ENCODE results near the gene ZMYND19. TPM values are rescaled to one million over a fixed set of nuclear protein-coding genes. Genes with fewer than 3 reads are reported as not detected.

Gene ZMYND19
- total RNA-seq, 1 experiment from 2014 or later: 79.2 TPM

DNA sequence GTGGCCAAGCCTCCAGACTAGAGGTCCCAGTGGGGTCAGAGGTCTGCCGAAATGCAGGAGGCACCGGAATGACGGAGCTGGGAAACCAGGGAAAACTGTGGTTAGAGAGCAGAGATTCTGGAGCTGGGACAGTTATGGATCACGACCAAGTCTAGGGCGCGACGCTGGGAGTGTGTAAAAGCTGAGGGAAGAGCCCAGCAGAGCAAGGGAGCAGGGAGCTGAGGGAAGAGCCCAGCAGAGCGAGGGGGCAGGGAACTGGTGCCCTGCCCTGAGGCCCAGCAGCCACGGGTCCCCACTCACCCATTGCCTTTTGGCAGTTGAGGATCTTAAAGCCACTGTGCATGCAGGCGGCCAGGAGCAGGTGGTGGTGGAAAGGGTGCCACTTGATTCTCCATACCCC lies 26.2 kb downstream of the ZMYND19 start:
- Mint-ChIP-seq H3K36me3 (ENCODE audit: insufficient read depth in 1 of 3, low read depth in 3 of 3) (peaks cover 41 to 56% (median 56%) of the 10 kb centered on the region in 3 experiments), H3K4me3 (no peak overlapping the region), H3K4me1 (no peaks in the 10 kb centered on the region), H3K9me3 (peaks cover 0 to 2% of the 10 kb centered on the region in 2 experiments; a peak in 1 of 5 replicates), H3K27me3 (ENCODE audit: low read depth) (no peaks in the 10 kb centered on the region), H3K27ac (no peak overlapping the region)
- Histone ChIP-seq H3K9me3 (ENCODE audit: control insufficient read depth, low read depth, low read length) (no peaks in the 10 kb centered on the region), H2BK12ac (ENCODE audit: insufficient read length, low read depth, low read length) (no peak overlapping the region), H3K23ac (ENCODE audit: insufficient read length, low read depth, low read length) (no peak overlapping the region), H3T11ph (ENCODE audit: low read length) (no peak overlapping the region), H2BK15ac (ENCODE audit: low read depth, low read length) (no peak overlapping the region), H3K27ac (ENCODE audit: insufficient read length, low read depth, low read length) (no peak overlapping the region), H4K8ac (replicated peaks; ENCODE audit: insufficient read length, low read depth, low read length) (no peak overlapping the region), H4K91ac (ENCODE audit: insufficient read length, low read depth, low read length) (no peak overlapping the region), H3K18ac (ENCODE audit: insufficient read length, low read depth, low read length) (no peak overlapping the region), H3K23me2 (ENCODE audit: insufficient read length, low read depth, low read length, poor library complexity, severe bottlenecking) (no peaks in the 10 kb centered on the region), H3K79me2 (ENCODE audit: insufficient read depth, low read length) (no peaks in the 10 kb centered on the region), H3K9ac (ENCODE audit: extremely low read depth, insufficient read length, low read length) (no peak overlapping the region), H3K14ac (ENCODE audit: insufficient read depth, low read length) (no peak overlapping the region), H4K5ac (ENCODE audit: insufficient read length, low read depth, low read length) (no peak overlapping the region), H3K4me2 (ENCODE audit: insufficient read depth, insufficient read length, low read length) (no peak overlapping the region), H3K27me3 (ENCODE audit: insufficient read depth, low read length) (no peaks in the 10 kb centered on the region), H2BK20ac (ENCODE audit: low read depth, low read length, poor library complexity, severe bottlenecking) (no peak overlapping the region), H4K20me1 (ENCODE audit: control insufficient read depth, insufficient read depth, insufficient read length) (no peaks in the 10 kb centered on the region), H2BK5ac (ENCODE audit: insufficient read length, low read length) (no peak overlapping the region), H3K4ac (ENCODE audit: low read depth, low read length) (no peak overlapping the region), H2AFZ (ENCODE audit: low read length) (no peak overlapping the region), H2BK120ac (ENCODE audit: low read depth, low read length, poor library complexity, severe bottlenecking) (no peak overlapping the region), H3K56ac (ENCODE audit: insufficient read length, low read depth, low read length) (no peak overlapping the region), H3K79me1 (ENCODE audit: insufficient read depth, low read depth, low read length, poor library complexity, severe bottlenecking) (no peaks in the 10 kb centered on the region), H2AK5ac (ENCODE audit: insufficient read length, low read length) (no peak overlapping the region), H3K4me1 (ENCODE audit: insufficient read depth, low read length) (no peaks in the 10 kb centered on the region)
- TF ChIP-seq CTCF (conservative IDR thresholded peaks at IDR 0.05): no peak
- no CpG with 5 or more reads among the region's 10 CpGs for WGBS (ENCODE audit: extremely low coverage, insufficient read length, low lambda C conversion rate)
- DNase-seq: no peak

Data from H9 (cell line).